GM11168 (cell line): ENCODE data around the gene PRKCA.

Experiments used
- in situ Hi-C: fragments of 300-500 bp; cut with MboI; formaldehyde crosslinking; loops from one replicate; pipeline ENCODE4 v1.12.0; 2022; ENCODE audit warnings: low sequenced_read_pairs; ENCODE audit not compliant: unreplicated experiment

Gene PRKCA

DNA sequence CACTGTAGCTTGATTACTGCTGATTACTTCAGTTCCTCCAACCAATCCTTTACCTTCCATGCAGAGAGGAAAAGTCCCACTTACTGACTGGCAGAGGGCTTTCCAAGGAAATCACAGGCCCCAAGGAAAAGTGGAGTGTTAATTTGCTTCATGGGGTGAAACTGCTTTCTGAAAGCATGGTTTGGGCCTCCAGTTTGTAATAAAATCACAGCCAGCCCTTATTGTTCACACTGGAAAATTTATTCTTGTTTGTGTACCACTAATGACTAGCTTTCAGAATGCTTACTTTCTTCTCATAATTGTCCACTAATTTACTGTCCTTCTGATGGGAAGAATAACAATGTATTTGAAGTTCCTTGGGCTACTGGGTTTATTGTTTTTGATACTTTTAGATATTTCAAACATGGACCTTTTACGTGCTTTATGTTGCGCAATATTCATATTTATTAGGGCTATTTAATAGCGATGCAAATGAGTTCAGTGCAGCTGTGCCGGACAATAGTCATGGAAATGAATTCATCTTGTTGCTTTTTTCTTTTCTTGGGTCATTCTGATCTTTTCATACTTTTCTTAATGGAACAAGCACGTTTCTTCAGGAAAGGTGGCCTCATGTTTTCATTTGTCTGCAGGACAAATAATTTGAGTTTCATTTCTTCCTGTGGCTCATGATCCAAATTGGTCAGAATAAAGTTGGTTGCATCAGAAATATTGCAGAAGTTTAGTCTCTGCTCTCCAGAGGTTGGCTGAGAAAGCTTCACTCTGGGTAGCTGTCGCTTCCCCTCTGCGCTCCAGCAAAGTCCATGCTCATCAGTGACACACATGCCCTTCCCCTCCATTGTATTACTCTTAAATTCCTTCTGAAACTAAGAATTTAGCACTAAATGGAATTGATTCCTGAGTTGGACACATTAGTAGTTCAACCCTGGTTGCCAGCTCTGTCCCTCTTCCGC, 128.7 kb downstream of the PRKCA start:
- in situ Hi-C loops = no loop called here

DNA sequence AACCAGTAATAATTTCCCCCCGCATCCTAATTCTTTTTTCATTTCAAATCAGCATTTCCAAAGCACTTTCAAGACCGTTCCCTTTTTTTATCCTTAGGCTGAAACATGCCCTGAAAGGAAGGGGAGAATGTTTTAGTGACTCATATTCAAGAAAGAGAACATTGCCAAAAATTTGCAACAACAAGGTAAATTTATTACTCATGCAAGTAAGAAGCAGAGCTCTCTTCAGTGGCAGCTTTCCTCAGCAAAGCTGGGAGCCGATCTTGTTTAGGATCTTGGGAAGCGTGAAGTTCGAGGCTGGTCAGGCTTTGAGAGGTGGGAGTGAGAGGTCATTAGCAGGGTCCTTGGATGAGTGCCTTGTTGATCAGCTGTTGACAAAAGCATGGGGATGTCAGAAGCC, 129.5 kb downstream of the PRKCA start:
- in situ Hi-C loops = no loop called here

GRCh38 chr17:66432411-66432957, 130.1 kb downstream of the PRKCA start:
- in situ Hi-C loops = no loop called here

GRCh38 chr17:66432996-66433551, 130.7 kb downstream of the PRKCA start:
- in situ Hi-C loops = no loop called here

DNA sequence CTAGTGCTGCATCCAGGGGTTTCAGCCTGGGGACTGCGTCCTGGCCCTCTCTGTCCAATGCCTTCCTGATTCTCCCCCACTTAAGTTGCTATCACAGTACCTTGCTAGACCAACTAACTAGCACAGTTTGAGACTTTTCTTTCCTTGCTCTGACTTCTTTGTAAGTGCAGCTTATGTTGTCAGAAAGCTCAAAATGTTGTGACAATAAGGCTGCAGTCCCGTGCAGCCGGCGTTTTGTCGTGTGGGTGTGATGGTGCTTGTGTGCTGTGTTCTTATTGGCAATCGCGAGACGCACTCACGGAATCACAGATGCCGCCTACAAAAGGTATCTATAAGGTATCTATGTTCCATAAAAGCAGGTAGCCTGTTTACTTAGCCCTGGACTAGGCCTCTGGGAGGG, 132.8 kb downstream of the PRKCA start:
- in situ Hi-C loops = no loop called here

DNA sequence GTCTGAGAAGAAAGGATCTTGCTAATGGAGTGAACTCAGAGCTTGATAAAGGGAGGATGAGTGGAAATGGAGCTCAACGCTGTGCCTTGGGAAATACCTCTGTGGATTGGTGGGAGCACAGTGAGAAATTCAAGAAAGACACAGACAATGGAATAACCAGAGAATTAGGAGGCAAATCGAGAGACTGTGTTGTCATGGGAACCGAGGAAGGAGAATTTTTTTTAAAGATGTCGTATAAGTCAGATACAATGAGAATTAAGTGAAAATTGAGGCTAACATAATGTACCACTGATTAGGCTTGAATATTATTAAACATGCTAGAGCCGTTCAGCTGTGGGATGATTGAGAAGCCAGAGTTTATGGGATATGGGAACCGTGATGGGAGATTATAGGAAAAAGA, 134.2 kb downstream of the PRKCA start:
- in situ Hi-C loops = no loop called here

- in situ Hi-C loops = no loop called here
These were observed 135.1 kb downstream of the PRKCA start for GRCh38 chr17:66437476-66438026.

DNA sequence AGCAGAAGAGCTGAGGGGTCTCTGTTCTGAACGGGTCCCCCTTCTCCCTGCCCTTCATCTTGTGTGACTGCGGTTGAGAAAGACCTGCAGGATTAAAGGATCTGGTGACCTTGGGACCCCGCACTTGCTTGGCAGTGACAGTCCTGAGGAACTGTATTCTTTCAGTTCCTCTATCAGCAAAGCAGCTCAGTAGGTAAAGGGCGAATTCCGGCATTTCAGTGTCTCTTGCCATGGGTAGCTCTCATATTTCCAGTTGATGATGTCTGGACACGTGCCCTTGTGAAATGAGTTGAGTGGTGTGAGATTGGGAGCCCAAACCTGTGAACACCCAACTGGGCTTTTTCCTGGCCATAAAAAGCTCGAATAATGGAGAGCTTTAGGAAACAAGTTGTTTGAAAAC, 135.7 kb downstream of the PRKCA start:
- in situ Hi-C loops = no loop called here

DNA sequence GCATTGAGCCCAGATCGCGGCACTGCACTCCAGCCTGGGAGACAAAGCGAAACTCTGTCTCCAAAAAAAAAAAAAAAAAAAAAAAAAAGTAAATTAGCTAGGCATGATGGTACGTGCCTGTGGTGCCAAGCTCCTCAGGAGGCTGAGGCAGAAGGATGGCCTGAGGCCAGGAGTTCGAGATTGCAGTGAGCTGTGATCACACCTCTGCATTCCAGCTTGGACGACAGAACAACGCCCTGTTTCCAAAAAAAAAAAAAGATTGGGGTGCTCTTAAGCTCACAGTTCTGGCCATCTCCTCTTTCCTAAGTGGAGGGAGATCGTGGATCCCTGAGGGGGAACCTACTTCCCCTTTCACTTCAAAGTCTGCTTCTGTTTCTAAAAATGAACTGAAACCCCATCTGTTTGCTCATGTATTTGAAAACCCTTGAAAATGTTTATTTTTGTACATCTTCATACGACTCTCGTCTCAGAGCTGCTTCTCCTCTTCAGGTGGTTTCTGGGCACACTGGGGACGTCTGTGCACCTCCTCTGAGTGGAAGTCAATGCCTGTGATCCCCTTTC, 138.8 kb downstream of the PRKCA start:
- in situ Hi-C loops = no loop called here

DNA sequence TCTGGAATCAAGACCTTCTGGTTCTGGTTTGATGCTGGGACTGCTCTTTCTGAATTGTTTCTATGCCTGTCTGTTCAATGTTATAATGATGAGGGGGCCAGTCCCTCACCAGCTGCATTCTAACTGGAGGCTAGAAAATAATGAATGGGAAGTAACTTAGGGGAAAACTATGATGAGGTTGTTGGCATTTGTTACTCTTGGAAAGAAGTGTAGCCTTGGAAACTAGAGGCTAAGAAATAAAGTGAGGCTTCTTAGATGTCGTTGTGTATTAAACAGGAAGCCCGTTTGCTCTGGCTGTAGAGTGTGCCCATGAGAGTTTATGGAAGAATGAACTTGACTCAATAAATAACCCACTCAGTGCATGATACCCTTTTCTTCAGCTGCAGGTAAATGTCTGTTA, 140.8 kb downstream of the PRKCA start:
- in situ Hi-C loops = no loop called here

DNA sequence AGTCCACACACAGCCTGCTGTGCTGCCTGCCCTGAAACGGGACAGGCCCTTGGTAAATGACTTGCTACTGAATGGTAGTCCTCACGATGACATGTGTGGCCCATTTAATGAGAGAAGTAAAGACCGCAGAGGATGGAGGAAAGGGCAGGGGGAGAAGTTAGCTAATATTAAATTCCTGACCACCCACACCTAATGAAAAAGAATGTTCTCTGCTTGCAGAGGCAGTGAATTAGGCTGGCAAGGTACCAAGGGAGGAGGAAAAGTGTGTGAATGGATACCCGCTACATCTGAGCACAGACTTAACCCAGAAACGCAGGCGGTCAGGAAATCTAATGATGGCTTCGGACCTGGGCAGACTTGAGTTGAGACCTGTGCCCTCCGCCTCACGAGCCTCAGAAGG, 141.2 kb downstream of the PRKCA start:
- in situ Hi-C loops = no loop called here

- in situ Hi-C loops = no loop called here
These were observed 141.6 kb downstream of the PRKCA start for GRCh38 chr17:66444031-66444430.

- in situ Hi-C loops = no loop called here
These were observed 142.8 kb downstream of the PRKCA start for GRCh38 chr17:66445229-66445628.

GRCh38 chr17:66446419-66446818, 144.0 kb downstream of the PRKCA start:
- in situ Hi-C loops = no loop called here

DNA sequence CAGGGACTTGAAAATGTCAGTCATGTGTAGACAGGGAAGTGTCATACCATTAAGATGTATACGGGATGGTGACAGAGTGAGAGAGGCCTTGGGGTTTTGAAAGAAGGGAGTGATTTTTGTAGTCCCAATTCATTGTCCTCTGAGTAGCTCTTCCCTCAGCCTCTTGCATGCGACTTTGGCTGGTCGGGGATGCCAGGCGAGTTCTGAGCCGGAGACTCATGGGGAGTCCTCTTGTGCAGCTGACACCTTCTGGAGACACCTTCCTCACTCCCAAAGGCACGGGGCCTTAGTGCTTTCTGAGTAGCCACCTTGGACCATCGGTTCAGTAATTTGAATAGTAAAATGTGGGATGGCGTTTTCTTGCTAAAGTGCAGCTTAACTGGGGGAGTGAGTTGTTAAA, 144.7 kb downstream of the PRKCA start:
- in situ Hi-C loops = no loop called here

DNA sequence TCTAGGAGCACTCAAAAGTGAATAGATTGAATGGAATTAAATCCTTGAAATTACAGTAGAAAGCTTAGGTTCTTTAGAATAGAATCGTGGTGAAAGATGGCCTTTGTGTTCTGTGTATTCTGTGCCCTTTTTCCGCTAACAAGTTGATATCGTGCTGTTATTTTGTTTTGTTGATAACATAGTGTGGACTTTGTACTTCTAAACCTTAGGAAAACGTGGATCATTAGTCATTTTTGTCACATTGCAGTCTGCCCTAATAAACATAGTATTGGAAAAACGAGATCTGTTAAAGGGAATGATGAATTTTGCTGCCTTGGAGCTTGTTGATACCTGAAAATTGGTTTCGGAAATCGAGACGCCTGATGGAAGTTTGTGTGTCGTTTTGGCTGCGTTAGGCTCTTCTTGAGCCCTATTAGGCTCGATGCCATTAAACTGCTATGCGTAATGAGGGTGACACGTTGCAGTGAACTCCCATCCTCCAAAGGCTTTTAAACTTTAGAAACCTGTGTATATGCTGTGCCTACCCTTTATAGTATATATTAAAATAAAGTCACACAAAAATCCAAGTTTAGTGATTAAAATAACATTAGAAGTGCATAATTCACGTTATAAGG, 145.7 kb downstream of the PRKCA start:
- in situ Hi-C loops = no loop called here

GRCh38 chr17:66449418-66449977, 147.1 kb downstream of the PRKCA start:
- in situ Hi-C loops = no loop called here

- in situ Hi-C loops = no loop called here
These were observed 147.8 kb downstream of the PRKCA start for GRCh38 chr17:66450008-66450851.

DNA sequence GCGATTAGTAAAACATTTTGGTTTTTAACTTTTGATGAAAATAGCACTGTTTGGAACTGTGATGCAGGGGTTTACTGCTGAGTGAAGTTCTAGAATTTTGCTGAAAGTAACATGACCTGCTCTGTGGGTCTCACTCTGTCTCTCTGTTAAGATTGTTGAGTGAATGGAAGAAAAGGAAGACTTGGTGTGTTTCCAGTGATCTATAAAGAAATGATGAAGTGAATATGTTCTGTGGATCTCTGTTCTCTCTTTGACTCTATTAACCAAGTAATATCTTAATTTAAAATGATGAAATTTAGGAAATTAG, 148.4 kb downstream of the PRKCA start:
- in situ Hi-C loops = no loop called here
